SH-SY5Y (cell line): ENCODE data around the gene ROBO1.

Source experiments
- GATA2 ChIP-seq: IDR thresholded peaks from 2 replicates; pipeline ENCODE4 v1.6.1; 2011; ENCODE audit warnings: mild to moderate bottlenecking, low read depth, low read length
- GATA3 ChIP-seq: IDR thresholded peaks from 2 replicates; pipeline ENCODE4 v1.6.1; 2011; ENCODE audit warnings: low read depth, mild to moderate bottlenecking, low read length, moderate library complexity

ROBO1 gene

DNA sequence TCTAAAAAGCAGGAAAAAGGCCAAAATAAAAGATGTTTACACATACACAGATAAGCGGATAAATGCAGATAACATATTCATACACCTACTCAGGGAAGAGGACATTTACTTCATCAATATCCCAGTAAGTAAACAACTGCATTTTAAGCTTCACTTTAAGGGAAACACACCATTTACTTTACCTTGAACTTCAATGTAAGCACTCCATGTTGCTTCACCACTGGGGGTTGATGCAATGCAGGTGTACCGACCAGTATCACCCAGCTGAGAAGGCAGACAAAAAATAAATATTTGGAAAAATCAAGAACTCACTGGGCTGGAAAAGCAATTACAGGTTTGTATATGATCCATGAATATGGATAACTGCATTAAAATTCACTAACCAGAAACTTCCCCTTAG is 1099.5 kb downstream of the ROBO1 start:
- TF ChIP-seq GATA2 (no peak), GATA3 (no peak)

DNA sequence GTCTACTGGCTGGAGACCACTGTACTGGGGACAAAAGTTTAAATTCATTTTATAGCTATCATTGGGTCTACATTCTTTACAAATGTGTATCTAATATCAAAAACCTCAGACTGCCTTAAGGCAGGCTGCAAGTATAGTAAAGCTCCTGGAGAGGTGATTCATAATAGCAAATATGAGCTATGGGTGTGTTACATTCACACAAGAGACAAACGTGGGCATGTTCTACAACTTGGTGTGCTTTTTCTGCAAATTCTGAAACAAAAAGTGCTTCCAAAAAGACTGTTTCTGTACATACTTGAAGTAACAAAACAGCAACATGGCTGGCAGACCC is 1101.4 kb downstream of the ROBO1 start:
- TF ChIP-seq GATA2 (no peak), GATA3 (no peak)

DNA sequence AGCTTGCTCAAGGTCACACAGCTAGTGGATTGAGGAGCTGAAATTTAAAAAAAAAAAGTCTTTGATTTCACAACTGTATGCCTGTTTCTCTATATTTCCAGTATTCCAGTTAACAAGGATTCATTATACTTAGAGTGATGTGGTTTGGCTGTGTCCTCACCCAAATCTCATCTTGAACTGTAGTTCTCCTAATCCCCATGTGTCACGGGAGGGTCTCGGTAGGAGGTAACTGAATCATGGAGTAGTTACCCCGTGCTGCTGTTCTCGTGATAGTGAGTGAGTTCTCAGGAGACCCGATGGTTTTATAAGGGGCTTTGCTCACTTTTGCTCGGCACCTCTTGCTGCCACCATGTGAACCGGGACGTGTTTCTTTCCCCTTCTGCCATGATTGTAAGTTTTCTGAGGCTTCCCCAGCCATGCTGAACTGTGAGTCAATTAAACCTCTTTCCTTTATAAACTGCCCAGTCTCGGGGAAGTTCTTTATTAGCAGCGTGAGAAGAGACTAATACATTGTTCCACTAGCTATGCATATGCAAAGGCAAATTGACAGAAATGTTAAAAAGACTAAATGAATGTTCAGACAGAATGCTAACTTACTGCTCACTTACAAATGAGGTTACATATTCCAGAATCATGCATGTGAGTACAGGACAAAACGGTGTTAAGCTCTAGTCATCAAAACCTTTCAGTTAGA is 1101.9 kb downstream of the ROBO1 start:
- no peak for TF ChIP-seq GATA3
- TF ChIP-seq GATA2 = no peak

DNA sequence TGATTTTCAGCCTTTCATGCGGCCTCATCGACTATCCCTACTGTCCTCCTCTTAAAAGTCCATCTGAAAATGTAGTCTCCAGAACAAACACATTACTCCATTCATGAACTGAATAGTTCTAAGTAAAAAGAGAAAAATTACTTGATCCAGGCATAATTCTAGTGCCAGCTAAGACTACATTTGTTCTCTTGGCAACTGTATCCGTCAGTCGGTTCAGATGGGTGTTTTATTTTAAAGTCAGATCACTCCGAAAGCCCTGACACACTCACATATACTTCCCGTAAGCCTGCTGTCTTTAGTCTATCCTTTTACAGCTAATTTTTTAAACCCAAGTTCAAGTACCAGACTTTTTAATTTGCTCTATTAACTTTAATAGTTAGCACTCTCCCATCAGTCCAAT is 1102.7 kb downstream of the ROBO1 start:
- TF ChIP-seq GATA2 = no peak
- TF ChIP-seq GATA3 = no peak

DNA sequence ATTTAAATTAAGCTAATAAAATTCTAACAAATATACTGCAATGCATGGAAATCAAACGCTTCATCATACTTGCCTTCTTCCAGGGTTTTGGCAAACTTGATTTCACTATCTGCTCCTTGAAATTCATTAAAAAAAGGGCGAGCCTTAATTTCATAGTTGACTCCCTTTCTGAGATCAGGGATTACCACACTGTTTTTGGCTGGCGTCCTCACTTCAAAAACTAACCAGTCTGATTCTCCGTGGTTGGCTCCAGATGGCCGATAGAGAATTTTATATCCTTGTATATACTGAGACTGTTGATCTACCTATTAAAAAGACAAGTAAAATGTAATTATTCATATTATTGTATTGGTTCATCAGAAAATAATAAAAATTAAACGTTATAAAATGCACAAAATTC is 1106.8 kb downstream of the ROBO1 start:
- TF ChIP-seq GATA2 (no peak), GATA3 (no peak)

DNA sequence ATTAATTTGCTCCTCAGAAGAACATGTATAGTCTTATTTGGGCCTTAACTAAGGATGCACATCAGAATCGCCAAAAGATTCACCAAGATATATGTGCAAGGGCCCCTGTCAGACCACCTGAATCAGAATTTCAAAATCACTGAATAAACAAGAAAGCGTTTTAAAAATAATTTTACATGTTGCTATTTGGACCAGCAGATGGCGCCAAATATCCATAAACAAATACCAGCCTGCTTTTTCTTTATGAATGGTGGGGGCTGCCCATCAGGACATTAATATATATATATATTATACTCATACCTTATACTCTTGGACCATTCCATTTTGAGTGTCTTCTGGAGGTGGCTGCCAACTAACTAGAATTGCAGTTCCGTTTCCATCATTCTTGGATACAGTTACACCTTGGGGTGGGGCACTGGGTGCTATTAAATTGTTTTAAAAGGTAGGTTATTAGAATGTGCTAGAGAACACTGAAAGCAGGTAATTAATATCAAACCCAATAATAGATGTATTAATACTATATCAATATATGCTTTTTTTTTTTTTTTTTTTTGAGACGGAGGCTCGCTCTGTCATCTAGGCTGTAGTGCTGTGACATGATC is 1108.3 kb downstream of the ROBO1 start:
- TF ChIP-seq GATA3 (no peak), GATA2 (no peak)

DNA sequence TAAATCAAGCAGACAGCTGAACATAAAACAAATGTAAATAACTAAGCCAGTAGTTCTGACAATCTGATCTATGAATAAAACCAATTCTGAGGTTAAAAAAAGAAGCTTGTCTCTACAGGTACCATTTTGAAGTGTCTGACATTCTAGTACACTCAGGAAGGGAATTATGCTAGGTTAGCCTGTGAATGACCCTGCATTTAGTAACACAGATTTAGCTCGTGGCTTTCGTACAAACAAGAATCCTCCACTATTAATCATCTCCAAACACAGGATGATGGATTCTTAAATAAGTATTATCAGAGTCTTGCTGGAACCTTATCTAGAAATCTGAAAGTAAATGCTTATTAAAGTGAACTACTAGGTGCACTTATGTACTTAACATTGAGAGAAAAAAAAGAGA is 1120.1 kb downstream of the ROBO1 start:
- TF ChIP-seq GATA2 (no peak), GATA3 (no peak)

DNA sequence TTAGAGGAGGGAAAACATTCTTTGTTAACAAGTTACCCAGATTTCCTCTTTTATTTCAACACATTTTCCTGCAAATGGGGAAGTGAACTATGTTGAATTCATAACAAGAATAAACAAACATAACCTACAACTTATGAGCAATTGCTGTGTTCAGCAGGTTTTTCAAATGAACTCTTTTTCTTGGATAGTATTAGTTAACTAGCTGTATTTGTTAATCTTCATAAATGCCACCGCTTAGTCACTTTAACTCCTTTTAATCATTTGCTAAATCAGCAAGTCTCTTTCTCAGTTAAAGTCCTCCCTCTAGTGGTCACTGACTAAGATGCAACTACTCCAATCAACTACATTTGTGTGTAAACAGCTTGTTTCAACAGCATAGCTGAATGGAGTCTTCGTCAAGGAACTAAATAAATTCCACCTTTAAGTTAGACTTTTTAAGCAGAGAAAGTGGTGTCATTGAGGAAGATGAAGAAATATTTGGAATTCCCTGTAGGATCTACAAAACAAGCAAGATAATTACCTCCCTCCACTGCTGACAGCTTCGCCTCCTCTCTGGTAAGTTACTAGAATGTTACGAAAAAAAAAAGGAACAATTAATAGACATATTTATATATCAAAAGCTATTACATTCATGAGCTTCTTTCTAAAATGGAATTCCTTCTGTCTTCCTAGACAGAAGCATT is 1122.0 kb downstream of the ROBO1 start:
- TF ChIP-seq GATA2 (peak; percentile 51), GATA3 (peak; percentile 75)

DNA sequence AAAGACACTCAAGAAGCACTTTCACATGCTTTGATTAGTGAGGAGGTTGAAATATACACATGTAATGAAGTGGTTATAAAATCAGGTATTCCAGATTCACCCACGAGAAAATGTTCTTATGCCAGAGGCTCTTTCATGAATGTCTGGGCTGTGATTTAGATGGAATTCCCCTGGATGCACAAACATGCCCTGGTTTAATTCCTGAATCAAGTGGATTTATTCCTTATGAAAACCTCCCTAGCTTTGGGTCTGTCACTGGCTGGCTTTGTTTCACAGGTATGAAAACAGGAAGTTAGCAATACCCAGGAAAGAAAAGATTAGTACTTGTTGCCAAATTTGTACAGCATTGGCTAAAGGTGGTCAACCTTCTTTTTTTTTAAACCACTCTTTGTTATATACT is 1123.0 kb downstream of the ROBO1 start:
- no peak for TF ChIP-seq GATA3
- TF ChIP-seq GATA2 = no peak

DNA sequence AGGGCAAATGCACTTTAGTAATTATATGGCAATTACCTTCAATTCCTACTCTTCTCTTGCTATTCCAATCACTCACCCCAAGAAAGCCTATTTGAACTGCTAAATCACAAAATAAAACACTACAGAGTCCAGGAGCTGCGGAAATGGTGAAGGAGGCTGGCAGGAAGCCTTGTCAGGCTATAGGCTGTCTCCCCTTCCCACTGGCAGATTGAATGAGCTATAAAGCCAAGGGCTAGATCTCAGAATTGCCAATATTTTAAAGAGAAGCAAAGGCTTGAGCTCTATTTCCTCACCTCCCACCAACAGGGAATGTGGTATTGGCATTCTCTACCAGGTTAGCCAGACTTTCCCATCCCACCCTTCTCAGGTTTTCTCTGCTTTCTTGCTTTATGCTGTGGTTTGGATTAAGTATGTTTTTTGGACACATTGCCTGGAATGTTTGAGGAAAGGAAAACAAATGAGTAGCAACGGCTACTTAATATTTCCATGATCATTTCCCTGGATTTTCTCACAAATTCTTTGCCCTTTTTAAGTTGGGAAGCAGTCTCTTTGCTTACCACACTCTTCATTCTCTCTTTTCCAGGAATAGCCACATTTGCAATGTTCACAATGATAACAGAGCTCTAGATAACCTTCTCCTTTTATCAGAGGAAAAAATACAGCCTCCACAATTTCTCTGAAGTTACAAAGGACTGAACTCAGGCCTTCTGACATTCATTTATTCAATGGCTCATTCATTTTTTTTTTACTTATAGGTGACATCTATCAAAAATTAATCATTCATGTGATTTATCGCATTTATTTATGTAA is 1125.4 kb downstream of the ROBO1 start:
- TF ChIP-seq GATA2 (no peak), GATA3 (no peak)

DNA sequence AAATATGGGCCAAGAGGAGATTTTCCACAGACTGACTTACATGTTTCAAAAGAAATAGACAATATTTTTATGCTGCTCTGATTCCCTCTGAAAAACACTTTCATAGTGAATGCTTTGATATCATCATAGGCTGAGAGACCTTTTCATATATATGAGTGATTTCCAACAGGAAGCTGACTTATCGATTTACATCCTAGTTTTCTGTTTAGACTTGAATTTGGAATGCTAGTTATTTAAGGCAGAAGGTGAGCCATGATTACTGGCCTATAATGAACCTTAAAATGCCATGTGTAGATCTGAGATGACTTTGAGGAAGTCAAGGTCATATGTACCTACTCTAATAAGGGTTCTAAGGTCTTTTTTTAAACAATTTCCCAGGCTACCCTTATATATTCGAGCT is 1126.1 kb downstream of the ROBO1 start:
- TF ChIP-seq GATA2 = no peak
- no peak for TF ChIP-seq GATA3

DNA sequence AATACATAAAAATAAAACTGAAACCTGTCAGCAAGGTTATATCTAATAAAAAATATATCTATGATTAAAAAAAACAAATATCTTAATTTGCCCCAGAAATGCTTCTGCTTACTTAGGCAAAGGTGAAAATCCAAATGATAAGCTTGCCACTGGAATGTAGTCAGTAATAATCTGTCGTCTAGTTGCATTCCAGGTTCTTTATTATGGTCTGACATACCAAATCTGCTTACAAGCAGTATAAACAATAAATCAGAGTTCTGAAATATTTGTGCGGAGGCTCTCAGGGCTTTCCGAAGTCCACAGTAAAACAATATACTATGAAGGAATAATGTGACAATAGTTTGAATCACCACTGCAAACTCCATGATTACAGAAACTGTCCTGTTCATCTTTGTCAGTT is 1133.5 kb downstream of the ROBO1 start:
- TF ChIP-seq GATA2 = no peak
- TF ChIP-seq GATA3 = no peak

DNA sequence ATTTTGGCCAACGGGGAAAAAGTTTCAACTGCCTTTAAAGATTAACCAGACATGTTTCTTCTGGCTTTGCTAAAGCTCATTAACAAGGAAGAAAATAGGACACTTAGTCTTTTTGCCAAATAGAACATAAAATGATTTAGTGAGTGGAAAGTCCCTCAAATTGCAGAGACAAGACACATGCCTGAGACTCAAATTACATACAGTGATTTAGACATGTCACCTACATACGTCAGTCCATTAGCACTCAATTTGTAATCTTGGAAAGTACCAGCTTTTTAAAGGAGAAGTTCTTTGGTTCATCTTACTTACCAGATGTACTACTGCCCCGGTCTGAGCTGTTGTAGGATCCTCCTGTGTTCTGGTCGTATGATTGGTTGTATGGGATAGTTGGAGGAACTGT is 1134.2 kb downstream of the ROBO1 start:
- TF ChIP-seq GATA3 (no peak), GATA2 (no peak)

DNA sequence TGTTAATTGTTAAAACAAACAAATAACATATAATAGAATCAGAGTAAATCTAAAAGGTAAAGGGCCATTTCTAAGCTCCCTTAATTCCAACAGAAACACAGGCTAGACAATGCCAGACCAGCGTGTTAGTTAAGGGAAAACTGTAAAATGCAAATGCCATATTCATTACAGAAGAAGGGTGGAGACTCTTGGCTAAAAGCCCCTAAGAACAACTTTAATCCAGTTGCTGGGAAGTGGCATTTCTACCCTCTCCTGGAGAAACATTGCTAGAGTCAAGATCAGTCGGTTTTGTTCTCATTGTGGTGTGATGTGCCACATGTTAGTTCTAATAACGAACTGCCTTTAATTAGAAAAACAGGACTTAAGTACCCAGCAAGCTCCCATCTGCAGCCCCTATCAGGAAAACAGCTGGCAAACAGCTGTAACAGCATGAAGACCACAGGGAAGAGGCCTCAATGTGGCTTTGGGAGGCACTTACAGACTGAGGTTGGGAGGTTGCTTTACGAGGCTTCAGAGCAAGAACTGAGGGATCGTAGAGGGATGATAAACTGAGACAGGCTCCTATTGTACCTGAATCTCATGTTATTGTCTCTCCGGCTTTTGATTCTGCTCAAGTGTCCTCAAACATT is 1134.8 kb downstream of the ROBO1 start:
- TF ChIP-seq GATA3 (no peak), GATA2 (no peak)
